NCI-H2171 treated with DMSO at 0.1 percent for 48 hours (cell line): ENCODE results near the gene PLXNA4.

Experiments used
- DNase-seq: peaks from one replicate; lab custom pipeline; 2025; lab: John Stamatoyannopoulos, UW

Gene PLXNA4

GRCh38 chr7:132263151-132263550 lies 313.1 kb downstream of the PLXNA4 start:
- no peak for DNase-seq

GRCh38 chr7:132262160-132262470 lies 314.2 kb downstream of the PLXNA4 start:
- DNase-seq: no peak

- DNase-seq: no peak
Observed at GRCh38 chr7:132261327-132262159, 314.7 kb downstream of the PLXNA4 start.

- DNase-seq: no peak
Observed at GRCh38 chr7:132258231-132258630, 318.0 kb downstream of the PLXNA4 start.

GRCh38 chr7:132257253-132257652 lies 319.0 kb downstream of the PLXNA4 start:
- DNase-seq: no peak

- no peak for DNase-seq
Observed at GRCh38 chr7:132256721-132257212, 319.5 kb downstream of the PLXNA4 start.

GRCh38 chr7:132255898-132256297 lies 320.4 kb downstream of the PLXNA4 start:
- peak; percentile 53 for DNase-seq

GRCh38 chr7:132255115-132255797 lies 321.0 kb downstream of the PLXNA4 start:
- DNase-seq: peak; percentile 15

- no peak for DNase-seq
Observed at GRCh38 chr7:132254455-132254854, 321.8 kb downstream of the PLXNA4 start.

GRCh38 chr7:132252793-132253100 lies 323.5 kb downstream of the PLXNA4 start:
- no peak for DNase-seq

GRCh38 chr7:132251327-132251659 lies 325.0 kb downstream of the PLXNA4 start:
- DNase-seq: peak; percentile 64

- no peak for DNase-seq
Observed at GRCh38 chr7:132250480-132251326, 325.6 kb downstream of the PLXNA4 start.

GRCh38 chr7:132249256-132249971 lies 326.9 kb downstream of the PLXNA4 start:
- peak; percentile 14 for DNase-seq

- DNase-seq: no peak
Observed at GRCh38 chr7:132248841-132249240, 327.4 kb downstream of the PLXNA4 start.

GRCh38 chr7:132247995-132248618 lies 328.2 kb downstream of the PLXNA4 start:
- DNase-seq: no peak

GRCh38 chr7:132246591-132246990 lies 329.7 kb downstream of the PLXNA4 start:
- no peak for DNase-seq

- DNase-seq: no peak
Observed at GRCh38 chr7:132245539-132245938, 330.7 kb downstream of the PLXNA4 start.

GRCh38 chr7:132244903-132245480 lies 331.3 kb downstream of the PLXNA4 start:
- DNase-seq: no peak

GRCh38 chr7:132243463-132243862 lies 332.8 kb downstream of the PLXNA4 start:
- no peak for DNase-seq

GRCh38 chr7:132243051-132243450 lies 333.2 kb downstream of the PLXNA4 start:
- DNase-seq: no peak

- peak; percentile 10 for DNase-seq
Observed at GRCh38 chr7:132242192-132242812, 334.0 kb downstream of the PLXNA4 start.
